HEK293 (cell line): Measurements from ENCODE around the gene RASA3.
A peak's percentile ranks its signal among the peaks of the same experiment; 100 is the strongest.

ENCODE experiments used
- CTCF ChIA-PET: fragments of 350-600 bp; formaldehyde crosslinking; extraction: SDS; loops from one replicate; lab custom pipeline; 2021; ENCODE audit warnings: antibody characterized with exemption; lab: Yijun Ruan, JAX
- POLR2A ChIA-PET: fragments of 300-600 bp; formaldehyde crosslinking; extraction: SDS; loops from one replicate; lab custom pipeline; 2020; ENCODE audit warnings: antibody characterized with exemption, inconsistent platforms; lab: Yijun Ruan, JAX
- H3K27ac ChIP-seq: fragments of 200-500 bp; sonication (Bioruptor generic); 2 replicates; pipeline ENCODE4 v1.5.1; 2014; ENCODE audit warnings: low read depth, low read length, control low read depth, inconsistent platforms; ENCODE audit errors: extremely low read depth
- H3K36me3 ChIP-seq, 2 experiments: fragments of 200-500 bp in 1 of 2; sonication (Bioruptor generic) in 1 of 2; 1 replicate in 1 of 2; 2 replicates in 1 of 2; pipeline ENCODE4 v1.5.1; 2014 to 2017; ENCODE audit warnings: inconsistent platforms in 2 of 2, low read length in 2 of 2; ENCODE audit not compliant: control insufficient read depth in 2 of 2, insufficient read depth in 1 of 2
- H3K4me1 ChIP-seq: fragments of 200-500 bp; sonication (Bioruptor generic); 2 replicates; pipeline ENCODE4 v1.5.1; 2014; ENCODE audit warnings: mild to moderate bottlenecking, low read length, inconsistent platforms; ENCODE audit not compliant: control insufficient read depth, insufficient read depth
- H3K4me3 ChIP-seq: 2 replicates; pipeline ENCODE4 v1.5.1; 2011; ENCODE audit warnings: low read depth, mild to moderate bottlenecking, control low read depth, low read length, moderate library complexity
- H3K9me3 ChIP-seq: fragments of 200-500 bp; sonication (Bioruptor generic); 2 replicates; pipeline ENCODE4 v1.5.1; 2014; ENCODE audit warnings: low read depth, low read length, inconsistent platforms; ENCODE audit not compliant: control insufficient read depth, insufficient read depth
- AEBP2 ChIP-seq: fragments of 450-650 bp; formaldehyde crosslinking; IDR thresholded peaks from 2 replicates; pipeline ENCODE4 v1.5.1; 2016; ENCODE audit warnings: missing biosample characterization, missing genetic modification characterization, borderline replicate concordance
- ATF2 ChIP-seq: fragments of 450-650 bp; formaldehyde crosslinking; IDR thresholded peaks from 2 replicates; pipeline ENCODE4 v1.5.1; 2016; ENCODE audit warnings: missing biosample characterization, missing genetic modification characterization, low read depth
- KLF9 ChIP-seq: fragments of 450-650 bp; formaldehyde crosslinking; IDR thresholded peaks from 2 replicates; pipeline ENCODE4 v1.5.1; 2016; ENCODE audit warnings: missing biosample characterization, missing genetic modification characterization, low read depth
- SETDB1 ChIP-seq: IDR thresholded peaks from one replicate; pipeline ENCODE4 v1.6.1; 2017; ENCODE audit warnings: mild to moderate bottlenecking, low read length, moderate library complexity, mixed read lengths; ENCODE audit not compliant: insufficient read length
- YY1 ChIP-seq: fragments of 450-650 bp; formaldehyde crosslinking; IDR thresholded peaks from 2 replicates; pipeline ENCODE4 v1.5.1; 2018; ENCODE audit warnings: missing biosample characterization, missing genetic modification characterization
- ZBTB11 ChIP-seq: fragments of 450-650 bp; formaldehyde crosslinking; conservative IDR thresholded peaks from 2 replicates; pipeline ENCODE4 v1.5.1; 2016; ENCODE audit warnings: low read depth, missing biosample characterization, missing genetic modification characterization
- ZBTB44 ChIP-seq: fragments of 450-650 bp; IDR thresholded peaks from 2 replicates; pipeline ENCODE4 v1.5.1; 2018; ENCODE audit warnings: missing biosample characterization, mild to moderate bottlenecking, missing genetic modification characterization
- ZFHX2 ChIP-seq: fragments of 450-650 bp; formaldehyde crosslinking; conservative IDR thresholded peaks from 2 replicates; pipeline ENCODE4 v1.5.1; 2016; ENCODE audit warnings: missing biosample characterization, missing genetic modification characterization
- ZNF114 ChIP-seq: fragments of 450-650 bp; formaldehyde crosslinking; IDR thresholded peaks from 2 replicates; pipeline ENCODE4 v1.5.0; 2017; ENCODE audit warnings: missing biosample characterization, missing genetic modification characterization
- ZNF138 ChIP-seq: fragments of 450-650 bp; formaldehyde crosslinking; IDR thresholded peaks from 2 replicates; pipeline ENCODE4 v1.5.1; 2016; ENCODE audit warnings: missing biosample characterization, missing genetic modification characterization, borderline replicate concordance
- ZNF157 ChIP-seq: fragments of 450-650 bp; formaldehyde crosslinking; IDR thresholded peaks from 2 replicates; pipeline ENCODE4 v1.5.1; 2016; ENCODE audit warnings: missing biosample characterization, missing genetic modification characterization
- ZNF394 ChIP-seq: fragments of 450-650 bp; formaldehyde crosslinking; IDR thresholded peaks from 2 replicates; pipeline ENCODE4 v1.5.1; 2016; ENCODE audit warnings: missing biosample characterization, missing genetic modification characterization, mild to moderate bottlenecking, moderate library complexity, borderline replicate concordance
- ZNF433 ChIP-seq: fragments of 450-650 bp; formaldehyde crosslinking; IDR thresholded peaks from 2 replicates; pipeline ENCODE4 v1.5.1; 2016; ENCODE audit warnings: missing biosample characterization, missing genetic modification characterization, low read depth
- ZNF501 ChIP-seq: fragments of 450-650 bp; formaldehyde crosslinking; IDR thresholded peaks from 2 replicates; pipeline ENCODE4 v1.5.1; 2016; ENCODE audit warnings: missing biosample characterization, missing genetic modification characterization
- ZNF518A ChIP-seq: fragments of 450-650 bp; formaldehyde crosslinking; conservative IDR thresholded peaks from 2 replicates; pipeline ENCODE4 v1.5.1; 2016; ENCODE audit warnings: low read depth, missing biosample characterization, missing genetic modification characterization
- ZNF521 ChIP-seq: fragments of 450-650 bp; formaldehyde crosslinking; IDR thresholded peaks from 2 replicates; pipeline ENCODE4 v1.5.1; 2017; ENCODE audit warnings: missing biosample characterization, mild to moderate bottlenecking, missing genetic modification characterization
- ZNF670 ChIP-seq: fragments of 450-650 bp; formaldehyde crosslinking; IDR thresholded peaks from 2 replicates; pipeline ENCODE4 v1.5.1; 2016; ENCODE audit warnings: missing biosample characterization, missing genetic modification characterization, low read depth
- ZNF777 ChIP-seq: fragments of 450-650 bp; formaldehyde crosslinking; IDR thresholded peaks from 2 replicates; pipeline ENCODE4 v1.5.1; 2017; ENCODE audit warnings: missing biosample characterization, missing genetic modification characterization, borderline replicate concordance

RASA3 gene

GRCh38 chr13:114167426-114167825, 35.0 kb upstream of the RASA3 start (continued):
- TF ChIP-seq ZBTB44 (tag by site-specific recombination) (no peak), ZNF433 (tag by site-specific recombination) (no peak), AEBP2 (tag by site-specific recombination) (no peak), ZNF394 (tag by site-specific recombination) (no peak), ZNF501 (tag by site-specific recombination) (no peak), ZNF777 (tag by site-specific recombination) (no peak), SETDB1 (no peak), ZNF670 (tag by site-specific recombination) (no peak), ZBTB11 (tag by site-specific recombination) (no peak)

- Histone ChIP-seq H3K9me3 (no peaks in the 10 kb centered on the region), H3K36me3 (no peaks in the 10 kb centered on the region), H3K27ac (no peak overlapping the region), H3K4me1 (no peaks in the 10 kb centered on the region), H3K4me3 (no peak overlapping the region)
- ChIA-PET POLR2A (no interaction called here), CTCF (no interaction called here)
- TF ChIP-seq ZNF114: no peak
- TF ChIP-seq ZFHX2 (tag by site-specific recombination): peak; percentile 29; the same call in 1 of the 2 replicates
These were observed 34.1 kb upstream of the RASA3 start for GRCh38 chr13:114166381-114167131.

- CTCF ChIA-PET: no interaction called here
- POLR2A ChIA-PET: no interaction called here
- TF ChIP-seq ZNF138: no peak
- no peak for TF ChIP-seq YY1 (tag by site-specific recombination)
- no peak for TF ChIP-seq ZNF521
- TF ChIP-seq ZNF518A (tag by site-specific recombination): no peak
- TF ChIP-seq ATF2 (tag by site-specific recombination): no peak
- TF ChIP-seq ZNF157 (tag by site-specific recombination): no peak
- TF ChIP-seq KLF9 (tag by site-specific recombination): no peak
These were observed 32.4 kb upstream of the RASA3 start for GRCh38 chr13:114164681-114165429.

More at GRCh38 chr13:114164681-114165429, 32.4 kb upstream of the RASA3 start:
- Histone ChIP-seq H3K36me3 (no peaks in the 10 kb centered on the region), H3K4me1 (no peaks in the 10 kb centered on the region), H3K27ac (no peak overlapping the region), H3K4me3 (no peak overlapping the region), H3K9me3 (no peaks in the 10 kb centered on the region)
